HFFc6 (cell line): ENCODE data around the gene NYNRIN. TPM values are rescaled to one million over a fixed set of nuclear protein-coding genes. Genes with fewer than 3 reads are reported as not detected.

ENCODE experiments used
- DNase-seq: peaks from one replicate; pipeline ENCODE4 v3.0.0-alpha.2; 2018
- H3K27ac Mint-ChIP-seq: 2 replicates; pipeline ENCODE4 v1.8.0; 2020; ENCODE audit warnings: mild to moderate bottlenecking, mixed read lengths
- H3K27me3 Mint-ChIP-seq: 2 replicates; pipeline ENCODE4 v1.8.0; 2021; ENCODE audit warnings: mild to moderate bottlenecking, moderate library complexity, mixed read lengths; ENCODE audit not compliant: insufficient read depth
- H3K36me3 Mint-ChIP-seq: 2 replicates; pipeline ENCODE4 v1.8.0; 2021; ENCODE audit warnings: low read depth, mixed read lengths
- H3K4me1 Mint-ChIP-seq: 2 replicates; pipeline ENCODE4 v1.8.0; 2020; ENCODE audit warnings: low read depth, mixed read lengths
- H3K4me3 Mint-ChIP-seq: 2 replicates; pipeline ENCODE4 v1.8.0; 2020; ENCODE audit warnings: mild to moderate bottlenecking, moderate library complexity, mixed read lengths
- H3K9me3 Mint-ChIP-seq: 2 replicates; pipeline ENCODE4 v1.8.0; 2020; ENCODE audit warnings: mild to moderate bottlenecking, mixed read lengths
- CTCF ChIP-seq: fragments of 200-600 bp; sonication (generic); IDR thresholded peaks from 2 replicates; pipeline ENCODE4 v1.5.0; 2021; ENCODE audit warnings: antibody characterized with exemption, mild to moderate bottlenecking
- total RNA-seq, 6 experiments: library from RNA; stranded (reverse); fragmentation: NEBNext Ultra II Directional; extraction: Animal tissue kit (Norgen Biotek cat#: 25700); gene quantifications; 2 replicates in 1 of 6; 3 replicates in 5 of 6; pipeline ENCODE4 v1.2.3, GENCODE V29; 2021

Gene NYNRIN
- total RNA-seq, 6 experiments from 2014 or later: 3.9 to 6.3 (median 4.1) TPM

- Mint-ChIP-seq H3K4me1 (peaks cover 54% of the 10 kb centered on the region), H3K27me3 (peaks cover 2% of the 10 kb centered on the region; the same call in 1 of the 2 replicates), H3K36me3 (peaks cover 6% of the 10 kb centered on the region; the same call in 1 of the 2 replicates), H3K4me3 (peak within 1 kb of the TSS; percentile 93), H3K27ac (peak within 1 kb of the TSS; percentile 97), H3K9me3 (no peaks in the 10 kb centered on the region)
- TF ChIP-seq CTCF: no peak
- DNase-seq: peak; percentile 87
These were observed 31.1 kb upstream of the NYNRIN start, which contains the start of gene NFATC4 for GRCh38 chr14:24367514-24368211. NFATC4 (plus strand) TSS chr14:24368184; CDS start chr14:24368341, 157 bp downstream.

- Mint-ChIP-seq H3K9me3 (no peaks in the 10 kb centered on the region), H3K4me1 (peaks cover 49% of the 10 kb centered on the region), H3K27ac (peak overlapping the region; percentile 97), H3K4me3 (peak overlapping the region; percentile 93), H3K27me3 (peaks cover 2% of the 10 kb centered on the region; the same call in 1 of the 2 replicates), H3K36me3 (peaks cover 11% of the 10 kb centered on the region; the same call in 1 of the 2 replicates)
- no peak for DNase-seq
- TF ChIP-seq CTCF: no peak
These were observed 30.6 kb upstream of the NYNRIN start for GRCh38 chr14:24368212-24368561.

GRCh38 chr14:24368562-24369252 lies 30.1 kb upstream of the NYNRIN start:
- peak; percentile 47; the same call in 1 of the 2 replicates for TF ChIP-seq CTCF
- H3K4me1 Mint-ChIP-seq: peaks cover 47% of the 10 kb centered on the region
- peak; percentile 64 for DNase-seq
- H3K4me3 Mint-ChIP-seq: peak overlapping the region; percentile 93
- peak overlapping the region; percentile 97 for H3K27ac Mint-ChIP-seq
- peaks cover 17% of the 10 kb centered on the region; the same call in 1 of the 2 replicates for H3K36me3 Mint-ChIP-seq
- peaks cover 2% of the 10 kb centered on the region; the same call in 1 of the 2 replicates for H3K27me3 Mint-ChIP-seq
- H3K9me3 Mint-ChIP-seq: no peaks in the 10 kb centered on the region

- peaks cover 24% of the 10 kb centered on the region; the same call in 1 of the 2 replicates for H3K36me3 Mint-ChIP-seq
- TF ChIP-seq CTCF: no peak
- peak overlapping the region; percentile 83 for H3K27ac Mint-ChIP-seq
These were observed 29.3 kb upstream of the NYNRIN start for GRCh38 chr14:24369463-24369862.

GRCh38 chr14:24369907-24370687 lies 28.7 kb upstream of the NYNRIN start:
- no peak overlapping the region for H3K27ac Mint-ChIP-seq
- no peak for DNase-seq
- peaks cover 2% of the 10 kb centered on the region; the same call in 1 of the 2 replicates for H3K27me3 Mint-ChIP-seq
- H3K9me3 Mint-ChIP-seq: no peaks in the 10 kb centered on the region
- TF ChIP-seq CTCF: no peak
- no peak overlapping the region for H3K4me3 Mint-ChIP-seq
- H3K4me1 Mint-ChIP-seq: peaks cover 43% of the 10 kb centered on the region
- H3K36me3 Mint-ChIP-seq: peaks cover 27% of the 10 kb centered on the region; the same call in 1 of the 2 replicates

More at GRCh38 chr14:24369463-24369862, 29.3 kb upstream of the NYNRIN start:
- H3K4me1 Mint-ChIP-seq: peaks cover 47% of the 10 kb centered on the region
- peak overlapping the region; percentile 85 for H3K4me3 Mint-ChIP-seq
- DNase-seq: no peak
- peaks cover 2% of the 10 kb centered on the region; the same call in 1 of the 2 replicates for H3K27me3 Mint-ChIP-seq
- H3K9me3 Mint-ChIP-seq: no peaks in the 10 kb centered on the region
